ENCODE results near the gene ANKK1.

Gene ANKK1

DNA sequence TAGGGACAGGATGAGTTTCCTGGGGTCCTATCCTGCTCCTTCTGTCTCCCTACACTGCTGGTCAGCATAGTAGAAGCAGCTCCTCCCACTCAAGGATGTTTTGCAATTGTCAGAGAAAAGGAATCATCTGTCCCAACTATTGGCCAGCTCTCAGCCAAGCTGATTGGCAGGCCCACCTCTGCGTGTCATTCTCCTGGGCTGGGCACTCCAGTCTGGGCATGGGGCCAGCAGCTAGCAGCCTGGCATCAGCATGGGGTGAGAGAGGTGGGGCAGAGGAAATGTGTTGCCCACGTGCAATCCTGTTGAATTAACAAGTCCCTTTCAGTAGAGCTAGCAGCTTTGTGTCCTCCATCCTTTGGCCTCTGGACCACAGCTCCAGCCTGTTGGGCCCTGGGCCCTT is 14.1 kb downstream of the ANKK1 start:
- no peak overlapping the region for H3K4me3 ChIP-seq (ENCODE audit: low read length)
- no peak for DNase-seq (ENCODE audit: low read depth, low spot score)

DNA sequence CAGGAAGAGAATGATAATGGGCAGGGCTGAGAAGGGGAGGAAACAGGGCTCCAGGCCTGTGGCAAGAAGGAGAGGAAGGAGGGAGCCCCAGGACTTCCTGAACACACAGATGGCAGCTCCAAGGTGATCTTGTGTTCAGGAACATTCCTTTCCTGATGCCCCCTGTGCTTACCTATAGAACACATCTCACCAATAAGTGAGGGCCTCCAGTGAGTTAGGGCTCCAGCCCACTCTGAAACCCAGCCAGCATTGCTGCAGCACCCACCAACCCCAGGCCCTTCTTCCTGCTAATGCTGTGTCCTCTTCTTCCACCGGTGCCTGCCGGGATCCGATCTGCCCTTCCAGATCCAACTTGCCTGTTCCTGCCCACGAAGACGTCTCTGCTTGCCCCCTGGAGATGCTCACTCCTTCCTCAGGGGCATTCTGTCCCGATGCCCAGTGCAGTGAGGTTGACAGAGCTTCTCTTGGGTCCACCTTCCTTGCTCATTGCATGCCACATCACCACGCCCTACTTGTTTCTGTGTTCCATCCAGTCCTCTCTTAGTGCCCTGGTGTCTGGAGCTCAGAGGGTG is 17.4 kb downstream of the ANKK1 start:
- DNase-seq (ENCODE audit: low read depth, low spot score) = no peak
- H3K4me3 ChIP-seq (ENCODE audit: low read length) = no peak overlapping the region

DNA sequence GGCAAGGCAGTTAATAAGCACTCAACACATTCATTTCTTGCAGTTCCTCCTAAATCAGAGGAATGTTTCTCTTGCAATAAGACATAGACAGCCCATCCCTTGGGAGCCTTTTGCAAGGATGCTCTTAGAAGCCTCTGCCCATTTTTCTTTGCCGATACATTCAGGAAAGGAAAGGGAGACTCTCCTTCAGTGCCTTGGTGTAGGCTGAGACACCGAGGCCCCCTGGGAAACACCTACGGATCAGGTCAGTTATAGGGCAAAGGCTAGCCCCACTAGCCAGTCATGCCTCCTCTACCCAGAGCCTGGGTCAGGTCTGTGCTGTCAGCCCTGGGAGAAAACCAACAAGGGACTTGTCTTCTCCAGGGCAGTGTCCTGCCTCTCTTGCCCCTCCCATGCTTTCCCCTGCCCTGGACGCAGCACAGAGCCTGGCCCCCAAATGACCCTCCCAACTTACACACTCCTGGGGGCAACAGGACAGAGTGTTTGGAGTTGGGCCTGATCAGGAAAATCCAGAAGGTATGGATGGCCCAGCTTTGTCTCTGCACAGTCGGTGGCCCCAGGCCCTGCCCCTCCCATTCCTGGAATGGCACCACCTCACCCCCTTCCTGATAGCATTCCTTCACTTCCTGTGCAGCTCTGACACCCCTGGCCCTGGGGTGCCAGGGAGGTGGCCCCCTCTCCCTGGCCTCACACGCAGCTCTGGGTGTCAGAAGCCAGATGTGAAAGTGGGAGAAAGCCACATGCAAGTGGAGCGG is 18.3 kb downstream of the ANKK1 start:
- H3K4me3 ChIP-seq (ENCODE audit: low read length) = no peak overlapping the region
- DNase-seq (ENCODE audit: low read depth, low spot score) = no peak

DNA sequence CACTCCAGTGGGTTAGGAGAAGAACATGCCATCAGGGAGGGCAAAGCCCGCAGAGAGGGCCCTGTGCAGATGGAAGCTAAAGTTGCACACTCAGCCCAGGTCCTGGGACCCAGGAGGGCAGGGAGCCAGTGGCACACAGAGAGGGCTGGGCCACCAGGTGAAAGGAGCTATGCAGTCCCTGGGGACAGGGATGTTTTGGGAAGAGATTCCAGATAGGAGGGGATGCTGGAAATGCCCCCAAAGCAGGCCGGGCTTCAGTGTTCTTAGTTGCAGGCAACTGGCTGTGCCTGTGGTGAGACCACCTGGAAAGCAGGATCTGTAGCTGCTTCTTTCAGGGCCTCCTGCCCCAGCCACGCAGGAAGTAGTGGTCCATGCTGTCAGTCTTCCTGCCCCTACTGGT is 19.6 kb downstream of the ANKK1 start:
- DNase-seq (ENCODE audit: low read depth, low spot score) = peak; percentile 4
- H3K4me3 ChIP-seq (ENCODE audit: low read length) = no peak overlapping the region

DNA sequence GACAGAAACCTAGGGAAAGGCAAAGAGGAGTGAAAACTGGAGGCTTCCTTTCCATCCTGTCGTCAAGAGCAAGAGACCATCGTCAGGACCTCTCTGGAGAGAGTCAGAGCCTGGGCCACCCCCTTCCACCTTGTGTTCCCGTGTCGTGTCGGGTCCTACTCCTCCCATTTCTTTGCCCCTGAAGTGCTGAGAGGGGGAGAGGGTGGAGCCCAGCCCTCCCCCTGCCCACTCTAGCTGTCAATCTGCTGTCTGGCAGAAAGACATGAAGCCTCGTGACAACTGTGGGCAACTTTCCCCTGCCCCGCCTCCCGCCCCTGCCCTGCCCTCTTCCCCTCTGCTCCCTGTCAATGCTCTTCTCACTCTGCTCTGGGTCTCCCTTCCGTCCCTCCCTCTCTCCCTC is 20.6 kb downstream of the ANKK1 start:
- no peak overlapping the region for H3K4me3 ChIP-seq (ENCODE audit: low read length)

DNA sequence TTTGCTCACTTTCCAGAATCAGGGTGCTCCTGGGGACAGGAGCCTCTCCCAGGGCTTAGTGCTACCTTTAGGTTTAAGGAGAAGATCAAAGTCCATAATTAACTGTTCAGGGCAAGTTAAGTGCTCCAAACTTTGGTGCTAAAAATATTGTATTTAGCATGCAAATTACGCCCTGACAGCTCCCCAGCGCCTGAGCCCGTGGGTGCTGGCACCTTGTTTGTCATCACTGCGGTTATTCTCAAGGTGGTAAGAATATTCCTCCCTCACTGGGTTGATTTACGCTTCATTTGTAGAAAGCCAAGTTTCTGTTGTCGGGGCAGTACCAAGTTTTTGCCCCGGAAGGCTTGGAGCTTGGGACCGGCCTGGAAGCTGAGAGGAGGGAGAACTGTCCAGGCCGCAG is 21.3 kb downstream of the ANKK1 start:
- no peak for DNase-seq (ENCODE audit: low read depth, low spot score)
- H3K4me3 ChIP-seq (ENCODE audit: low read length) = no peak overlapping the region

More for the DNA sequence above, 20.6 kb downstream of the ANKK1 start:
- no peak for DNase-seq (ENCODE audit: low read depth, low spot score)

DNA sequence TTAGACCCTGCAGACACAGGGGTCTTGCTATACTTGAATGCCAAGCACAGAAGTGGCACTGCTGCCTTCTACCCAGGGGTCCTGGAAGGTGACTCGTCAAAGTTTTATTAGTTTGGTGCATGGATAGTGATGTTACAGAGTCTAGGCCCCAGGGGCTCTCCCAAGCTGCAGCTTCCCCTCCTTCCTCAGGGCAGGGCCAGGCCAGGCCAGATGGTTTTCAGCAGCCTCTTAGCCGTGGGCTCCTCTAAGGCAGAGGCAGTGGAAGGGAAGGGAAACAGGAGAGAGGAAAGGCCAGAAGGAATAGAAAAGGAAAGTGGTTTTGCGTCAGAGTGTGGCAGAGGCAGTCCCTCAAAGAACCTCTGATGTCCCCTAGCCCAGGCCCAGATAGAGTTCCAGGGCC is 21.9 kb downstream of the ANKK1 start:
- DNase-seq (ENCODE audit: low read depth, low spot score) = no peak
- H3K4me3 ChIP-seq (ENCODE audit: low read length) = no peak overlapping the region

DNA sequence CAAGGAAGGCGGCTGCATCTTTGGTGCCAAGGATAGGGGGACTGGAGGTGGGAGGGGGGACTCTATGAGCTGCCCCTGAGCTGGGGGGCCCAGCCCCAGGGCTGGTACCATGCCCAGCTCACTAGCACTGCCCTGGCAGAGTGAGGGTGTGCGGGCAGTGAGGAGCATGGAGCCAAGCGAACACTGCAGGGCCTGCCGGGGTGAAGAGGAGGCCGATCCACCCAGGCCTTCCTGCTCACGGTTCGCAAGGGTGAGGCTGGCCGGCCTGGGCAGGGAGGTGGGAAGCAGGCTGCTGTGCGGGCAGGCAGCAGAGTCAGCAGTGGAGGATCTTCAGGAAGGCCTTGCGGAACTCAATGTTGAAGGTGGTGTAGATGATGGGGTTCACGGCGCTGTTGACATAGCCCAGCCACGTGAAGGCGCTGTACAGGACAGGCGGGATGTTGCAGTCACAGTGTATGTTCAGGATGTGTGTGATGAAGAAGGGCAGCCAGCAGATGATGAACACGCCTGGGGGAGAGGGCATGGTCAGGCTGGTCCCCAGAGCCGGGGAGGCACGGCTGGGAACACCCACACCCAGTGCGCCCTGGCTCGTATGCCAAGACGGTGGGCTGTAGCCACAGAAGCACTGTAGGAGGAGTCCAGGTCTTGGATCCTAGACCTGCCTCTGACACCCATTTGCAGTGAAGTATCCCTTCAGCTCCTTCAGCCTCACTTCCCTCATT is 23.0 kb downstream of the ANKK1 start:
- DNase-seq (ENCODE audit: low read depth, low spot score) = no peak
- H3K4me3 ChIP-seq (ENCODE audit: low read length) = no peak overlapping the region

DNA sequence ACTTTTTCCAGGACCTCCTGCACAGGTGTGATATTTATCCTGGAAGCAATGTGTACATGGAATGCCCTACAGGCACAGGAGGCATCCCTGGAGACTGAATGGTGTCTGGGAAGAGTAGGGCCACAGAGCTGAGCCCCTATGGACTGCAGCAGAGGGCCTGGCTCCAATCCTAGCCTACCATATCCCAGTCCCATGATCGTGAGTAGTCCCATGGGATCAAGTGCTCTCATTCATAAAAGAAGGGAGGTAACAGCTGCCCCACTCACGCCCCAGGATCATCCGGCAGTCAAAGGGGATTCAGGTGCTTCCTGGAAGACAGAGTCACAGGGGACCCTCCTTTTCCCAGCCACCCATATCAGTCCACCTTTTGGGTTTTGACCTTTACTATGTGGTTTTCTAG is 24.0 kb downstream of the ANKK1 start:
- no peak overlapping the region for H3K4me3 ChIP-seq (ENCODE audit: low read length)
- DNase-seq (ENCODE audit: low read depth, low spot score) = no peak

DNA sequence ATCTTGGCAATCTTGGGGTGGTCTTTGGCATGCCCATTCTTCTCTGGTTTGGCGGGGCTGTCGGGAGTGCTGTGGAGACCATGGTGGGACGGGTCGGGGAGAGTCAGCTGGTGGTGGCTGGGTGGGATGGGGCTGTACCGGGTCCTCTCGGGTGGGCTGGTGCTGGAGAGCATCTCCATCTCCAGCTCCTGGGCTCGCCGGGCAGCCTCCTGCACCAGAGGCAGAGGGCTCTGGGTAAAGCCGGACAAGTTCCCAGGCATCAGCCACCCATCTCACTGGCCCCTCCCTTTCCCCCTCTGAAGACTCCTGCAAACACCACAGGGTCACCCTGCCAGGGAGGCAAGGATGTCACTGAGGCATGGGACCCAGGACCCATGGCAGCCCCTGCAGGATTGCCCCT is 25.1 kb downstream of the ANKK1 start:
- DNase-seq (ENCODE audit: low read depth, low spot score) = no peak
- no peak overlapping the region for H3K4me3 ChIP-seq (ENCODE audit: low read length)

DNA sequence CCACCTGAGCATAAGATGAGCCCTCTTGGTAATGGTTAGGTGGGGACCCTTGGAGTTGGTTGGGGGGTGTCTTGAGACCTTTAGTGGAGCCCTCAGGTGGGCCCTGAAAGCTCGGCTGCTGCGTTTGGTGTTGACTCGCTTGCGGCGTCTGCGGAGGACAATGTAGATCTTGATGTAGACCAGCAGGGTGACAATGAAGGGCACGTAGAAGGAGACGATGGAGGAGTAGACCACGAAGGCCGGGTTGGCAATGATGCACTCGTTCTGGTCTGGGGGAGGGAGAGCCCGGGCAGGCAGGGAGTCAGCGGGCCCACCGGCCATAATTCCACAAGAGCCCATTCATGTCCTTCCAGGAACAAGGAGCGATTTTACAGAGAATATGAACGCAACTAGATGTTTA is 27.8 kb downstream of the ANKK1 start:
- H3K4me3 ChIP-seq (ENCODE audit: low read length) = no peak overlapping the region
- DNase-seq (ENCODE audit: low read depth, low spot score) = no peak

DNA sequence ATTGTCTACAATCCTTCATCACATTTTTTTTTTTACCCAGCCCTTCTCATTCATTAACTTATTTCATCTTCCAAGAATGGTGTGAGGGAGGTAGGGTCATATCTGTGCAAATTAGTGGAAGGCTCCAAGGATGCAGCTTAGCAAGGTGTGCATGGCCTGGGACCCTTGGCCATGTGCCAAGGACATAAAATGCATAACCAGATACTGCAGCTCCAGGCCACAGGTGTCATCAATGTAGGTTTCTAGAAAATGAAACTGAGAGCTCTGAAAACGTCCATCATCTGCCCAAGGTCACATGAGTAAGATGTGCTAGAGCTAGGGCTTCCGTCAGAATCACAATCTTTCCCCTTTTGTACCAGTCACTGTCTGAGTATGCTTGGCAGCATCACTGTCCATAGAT is 29.8 kb downstream of the ANKK1 start:
- no peak overlapping the region for H3K4me3 ChIP-seq (ENCODE audit: low read length)
- no peak for DNase-seq (ENCODE audit: low read depth, low spot score)

DNA sequence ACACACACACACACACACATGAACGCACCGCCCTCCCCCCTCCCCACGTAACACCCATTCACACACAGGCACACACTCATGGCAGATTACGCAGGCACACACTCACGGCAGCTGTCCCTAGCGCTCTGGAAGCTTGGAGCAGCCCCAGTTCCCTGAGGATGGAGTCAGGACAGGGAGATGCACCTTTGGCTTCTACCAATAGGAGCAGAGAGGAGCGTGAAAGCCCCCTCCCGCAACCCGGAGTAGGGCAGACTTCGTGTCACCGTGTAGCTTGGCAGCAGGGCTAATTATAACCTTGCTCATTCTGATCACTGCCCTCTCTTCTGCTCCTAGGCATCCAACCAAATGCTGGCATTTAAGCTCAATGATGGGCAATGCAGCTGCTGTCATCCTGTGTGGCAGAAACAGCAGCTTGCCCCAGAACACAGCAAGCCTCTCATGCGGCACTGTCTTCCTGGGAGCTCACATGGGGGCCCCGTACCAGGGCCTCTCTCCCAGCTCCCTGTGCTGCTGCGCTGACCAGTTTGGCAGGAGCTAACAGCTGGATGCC is 31.9 kb downstream of the ANKK1 start:
- H3K4me3 ChIP-seq (ENCODE audit: low read length) = no peak overlapping the region
- DNase-seq (ENCODE audit: low read depth, low spot score) = no peak

DNA sequence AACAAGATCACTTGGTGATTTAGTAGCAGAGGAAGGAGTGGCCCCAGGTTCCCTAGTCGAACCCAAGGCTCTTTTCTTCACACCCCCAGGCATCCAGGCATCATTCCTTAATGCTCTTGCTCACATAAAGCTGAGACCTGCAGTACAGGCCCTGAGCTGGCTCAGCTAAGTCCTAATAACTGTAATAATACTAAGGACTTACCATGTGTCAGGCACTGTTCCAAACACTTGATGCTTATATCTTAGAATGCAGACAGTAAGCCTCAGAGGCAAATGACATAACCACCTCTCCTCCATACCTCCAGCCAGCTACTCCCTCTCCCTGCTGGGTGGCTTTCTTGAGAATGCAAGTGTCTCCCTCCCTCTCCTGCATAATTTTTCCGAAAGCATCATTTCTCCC is 33.2 kb downstream of the ANKK1 start:
- H3K4me3 ChIP-seq (ENCODE audit: low read length) = no peak overlapping the region
- no peak for DNase-seq (ENCODE audit: low read depth, low spot score)

DNA sequence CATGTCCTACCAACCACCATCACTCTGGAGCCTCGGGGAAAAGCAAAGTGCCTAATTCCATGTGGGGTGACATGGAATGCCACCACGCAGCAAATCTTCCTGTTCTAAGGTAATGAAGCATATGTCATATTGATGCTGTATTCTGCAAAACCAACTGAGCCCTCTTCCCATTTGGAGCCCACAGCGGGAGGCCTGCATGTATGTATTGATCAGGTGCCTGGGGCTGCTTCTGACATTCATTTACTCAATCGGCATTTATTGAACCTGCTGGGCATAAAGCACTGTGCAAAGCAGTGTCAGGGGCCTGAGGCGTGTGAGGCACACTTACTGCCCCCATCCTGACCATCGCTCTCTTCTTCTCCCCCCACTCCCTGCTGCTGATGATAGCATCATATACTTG is 39.1 kb downstream of the ANKK1 start:
- no peak for DNase-seq (ENCODE audit: low read depth, low spot score)
- H3K4me3 ChIP-seq (ENCODE audit: low read length) = no peak overlapping the region

DNA sequence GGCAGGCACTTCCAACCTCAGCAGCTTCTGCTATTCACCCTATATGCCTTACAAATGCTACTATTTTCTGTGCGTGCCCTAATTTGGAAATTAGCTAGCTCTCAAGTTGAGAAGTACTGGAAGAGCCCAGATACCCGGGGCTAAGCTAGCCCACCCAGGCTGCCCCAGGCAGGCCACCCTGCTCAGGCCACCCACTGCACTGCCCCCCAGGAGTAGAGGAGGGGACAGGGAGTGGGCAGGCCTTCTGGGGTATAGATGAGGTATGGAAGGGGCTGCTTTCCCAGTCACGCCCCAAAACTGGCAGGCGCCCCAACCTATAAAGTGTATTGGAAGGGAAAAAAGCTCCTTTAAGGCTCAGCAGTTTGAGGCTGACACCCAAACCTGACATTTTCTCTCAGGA is 44.2 kb downstream of the ANKK1 start:
- no peak overlapping the region for H3K4me3 ChIP-seq (ENCODE audit: low read length)
- DNase-seq (ENCODE audit: low read depth, low spot score) = no peak

DNA sequence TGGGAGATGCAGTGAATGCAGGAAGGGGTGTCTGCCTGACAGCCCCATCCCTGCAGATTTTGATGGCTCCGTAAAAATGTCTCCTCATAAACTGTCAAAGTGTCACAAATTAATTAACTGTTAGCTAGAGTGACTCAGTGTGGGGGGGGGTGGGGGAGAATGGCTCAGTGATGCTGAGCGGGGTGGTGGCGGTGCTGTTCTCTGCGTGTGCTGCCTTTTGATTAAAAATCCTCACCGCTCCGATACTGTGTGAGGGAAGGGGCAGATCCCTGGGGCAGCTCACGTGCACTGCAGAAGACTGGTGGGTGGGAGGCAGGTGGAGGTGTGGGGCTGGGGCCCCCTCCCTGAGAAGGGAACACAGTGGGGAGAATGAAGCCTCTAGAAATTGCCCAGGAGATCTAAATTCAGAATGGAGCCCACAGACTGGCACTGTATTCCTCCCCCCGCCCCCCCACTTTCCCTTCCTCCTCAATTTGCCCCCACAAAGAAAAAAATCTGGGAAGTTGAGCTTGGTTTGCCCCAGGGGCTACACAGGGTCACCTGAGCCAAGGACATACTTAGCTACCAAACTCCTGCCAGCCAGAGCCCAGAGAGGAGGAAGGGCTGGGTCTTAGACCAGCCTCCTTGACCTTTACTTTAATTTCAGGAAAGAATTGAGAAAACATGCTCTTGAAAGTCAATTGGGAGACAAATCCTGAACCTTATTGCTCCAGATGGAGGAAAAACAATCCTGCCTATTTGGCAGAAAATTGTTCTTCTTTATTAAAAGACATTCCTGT is 47.8 kb downstream of the ANKK1 start:
- H3K4me3 ChIP-seq (ENCODE audit: low read length) = no peak overlapping the region
- no peak for DNase-seq (ENCODE audit: low read depth, low spot score)

DNA sequence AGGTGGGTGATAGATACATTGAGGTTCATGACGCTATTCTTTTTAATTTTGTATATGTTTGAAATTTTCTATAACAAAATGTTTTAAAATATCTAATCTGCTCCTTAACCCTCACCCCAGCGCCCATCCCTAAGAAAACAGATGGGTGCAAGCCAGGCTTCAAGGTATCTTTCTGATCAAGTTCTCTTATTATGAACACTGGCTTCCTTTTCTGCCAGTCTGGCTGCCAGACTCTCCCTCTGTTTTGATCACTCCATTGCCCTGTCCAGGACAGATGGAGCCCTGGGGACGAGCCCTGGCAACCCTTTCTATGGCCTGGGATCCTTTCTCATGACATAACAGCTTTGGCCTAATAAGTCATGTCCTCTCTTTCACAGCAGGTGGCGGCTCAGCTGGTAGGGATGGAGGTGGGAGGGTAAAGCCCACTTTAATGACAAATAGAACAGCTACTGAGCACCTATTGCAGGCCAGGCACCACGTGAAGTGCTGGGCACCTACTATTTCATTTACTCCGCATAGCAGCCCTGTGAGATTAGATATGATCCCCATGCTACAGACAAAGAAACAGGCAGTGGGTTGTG is 49.2 kb downstream of the ANKK1 start:
- no peak for DNase-seq (ENCODE audit: low read depth, low spot score)
- H3K4me3 ChIP-seq (ENCODE audit: low read length) = no peak overlapping the region

DNA sequence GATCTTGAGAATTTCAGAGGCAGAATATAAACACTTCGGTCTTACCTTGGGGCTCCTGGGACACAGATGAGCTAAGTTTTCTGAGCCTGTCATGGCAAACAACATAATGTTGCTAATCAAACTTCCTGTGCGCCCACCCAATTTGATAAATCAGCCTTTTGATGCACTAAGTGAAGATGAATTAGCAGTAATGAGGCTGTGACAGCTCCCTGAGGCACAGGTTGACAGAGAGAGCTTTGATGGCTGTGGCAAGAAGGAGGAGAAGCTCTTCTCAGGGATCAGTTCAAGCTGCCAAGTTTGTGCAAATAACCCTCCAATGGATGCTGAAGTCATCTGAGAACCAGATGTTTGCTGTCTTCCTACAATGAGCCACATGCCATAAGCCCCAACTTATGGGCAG is 53.2 kb downstream of the ANKK1 start:
- DNase-seq (ENCODE audit: low read depth, low spot score) = no peak
- no peak overlapping the region for H3K4me3 ChIP-seq (ENCODE audit: low read length)

All from Jurkat, Clone E6-1 (cell line).